ENCODE data around the gene UFM1.

GRCh38 chr13:38384171-38384570, 34.5 kb downstream of the UFM1 start:
- no peak for TF ChIP-seq CTCF (IDR thresholded peaks at IDR 0.05 in 2 of 3, conservative IDR thresholded peaks at IDR 0.05 in 1 of 3; ENCODE audit: borderline replicate concordance in 1 of 3, insufficient read depth in 1 of 3, low read depth in 2 of 3, low read length in 2 of 3)
- TF ChIP-seq YY1 (IDR thresholded peaks at IDR 0.05; ENCODE audit: extremely low read depth, insufficient replicate concordance, low read depth, low read length) = no peak
- no peak for TF ChIP-seq SP1 (IDR thresholded peaks at IDR 0.05; ENCODE audit: low read depth)
- TF ChIP-seq FOSL1 (IDR thresholded peaks at IDR 0.05; ENCODE audit: low read depth) = no peak
- no peak for TF ChIP-seq POLR2A (IDR thresholded peaks at IDR 0.05; ENCODE audit: borderline replicate concordance, extremely low read depth, insufficient read depth, insufficient read length)
- TF ChIP-seq ZNF274 (IDR thresholded peaks at IDR 0.05; ENCODE audit: low read depth, low read length) = no peak
- no peak for TF ChIP-seq SIN3A (IDR thresholded peaks at IDR 0.05; ENCODE audit: low read depth)
- no peak for TF ChIP-seq CEBPB (IDR thresholded peaks at IDR 0.05; ENCODE audit: low read depth)
- TF ChIP-seq, protein P1, sequence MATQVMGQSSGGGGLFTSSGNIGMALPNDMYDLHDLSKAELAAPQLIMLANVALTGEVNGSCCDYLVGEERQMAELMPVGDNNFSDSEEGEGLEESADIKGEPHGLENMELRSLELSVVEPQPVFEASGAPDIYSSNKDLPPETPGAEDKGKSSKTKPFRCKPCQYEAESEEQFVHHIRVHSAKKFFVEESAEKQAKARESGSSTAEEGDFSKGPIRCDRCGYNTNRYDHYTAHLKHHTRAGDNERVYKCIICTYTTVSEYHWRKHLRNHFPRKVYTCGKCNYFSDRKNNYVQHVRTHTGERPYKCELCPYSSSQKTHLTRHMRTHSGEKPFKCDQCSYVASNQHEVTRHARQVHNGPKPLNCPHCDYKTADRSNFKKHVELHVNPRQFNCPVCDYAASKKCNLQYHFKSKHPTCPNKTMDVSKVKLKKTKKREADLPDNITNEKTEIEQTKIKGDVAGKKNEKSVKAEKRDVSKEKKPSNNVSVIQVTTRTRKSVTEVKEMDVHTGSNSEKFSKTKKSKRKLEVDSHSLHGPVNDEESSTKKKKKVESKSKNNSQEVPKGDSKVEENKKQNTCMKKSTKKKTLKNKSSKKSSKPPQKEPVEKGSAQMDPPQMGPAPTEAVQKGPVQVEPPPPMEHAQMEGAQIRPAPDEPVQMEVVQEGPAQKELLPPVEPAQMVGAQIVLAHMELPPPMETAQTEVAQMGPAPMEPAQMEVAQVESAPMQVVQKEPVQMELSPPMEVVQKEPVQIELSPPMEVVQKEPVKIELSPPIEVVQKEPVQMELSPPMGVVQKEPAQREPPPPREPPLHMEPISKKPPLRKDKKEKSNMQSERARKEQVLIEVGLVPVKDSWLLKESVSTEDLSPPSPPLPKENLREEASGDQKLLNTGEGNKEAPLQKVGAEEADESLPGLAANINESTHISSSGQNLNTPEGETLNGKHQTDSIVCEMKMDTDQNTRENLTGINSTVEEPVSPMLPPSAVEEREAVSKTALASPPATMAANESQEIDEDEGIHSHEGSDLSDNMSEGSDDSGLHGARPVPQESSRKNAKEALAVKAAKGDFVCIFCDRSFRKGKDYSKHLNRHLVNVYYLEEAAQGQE (IDR thresholded peaks at IDR 0.05; ENCODE audit: low read depth) = no peak
- TF ChIP-seq, protein P2, sequence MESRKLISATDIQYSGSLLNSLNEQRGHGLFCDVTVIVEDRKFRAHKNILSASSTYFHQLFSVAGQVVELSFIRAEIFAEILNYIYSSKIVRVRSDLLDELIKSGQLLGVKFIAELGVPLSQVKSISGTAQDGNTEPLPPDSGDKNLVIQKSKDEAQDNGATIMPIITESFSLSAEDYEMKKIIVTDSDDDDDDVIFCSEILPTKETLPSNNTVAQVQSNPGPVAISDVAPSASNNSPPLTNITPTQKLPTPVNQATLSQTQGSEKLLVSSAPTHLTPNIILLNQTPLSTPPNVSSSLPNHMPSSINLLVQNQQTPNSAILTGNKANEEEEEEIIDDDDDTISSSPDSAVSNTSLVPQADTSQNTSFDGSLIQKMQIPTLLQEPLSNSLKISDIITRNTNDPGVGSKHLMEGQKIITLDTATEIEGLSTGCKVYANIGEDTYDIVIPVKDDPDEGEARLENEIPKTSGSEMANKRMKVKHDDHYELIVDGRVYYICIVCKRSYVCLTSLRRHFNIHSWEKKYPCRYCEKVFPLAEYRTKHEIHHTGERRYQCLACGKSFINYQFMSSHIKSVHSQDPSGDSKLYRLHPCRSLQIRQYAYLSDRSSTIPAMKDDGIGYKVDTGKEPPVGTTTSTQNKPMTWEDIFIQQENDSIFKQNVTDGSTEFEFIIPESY (IDR thresholded peaks at IDR 0.05; ENCODE audit: extremely low read depth, insufficient replicate concordance, low read length) = no peak
- no peak for TF ChIP-seq RAD21 (IDR thresholded peaks at IDR 0.05; ENCODE audit: low read depth)
- no peak for TF ChIP-seq SRF (IDR thresholded peaks at IDR 0.05; ENCODE audit: low read depth)
- TF ChIP-seq EZH2 (IDR thresholded peaks at IDR 0.05) = no peak
- no peak for TF ChIP-seq EZH2phosphoT487 (IDR thresholded peaks at IDR 0.05; ENCODE audit: borderline replicate concordance)

All from HCT116 (cell line).